Astrocyte (in vitro differentiated cells and primary cell): ENCODE results near the gene TAF6L.

Experiments used
- EZH2 ChIP-seq: IDR thresholded peaks from 2 replicates; pipeline ENCODE4 v1.6.1; 2012; ENCODE audit warnings: mild to moderate bottlenecking, low read length, inconsistent platforms; ENCODE audit not compliant: insufficient read depth
- TF ChIP-seq, protein P1 (sequence below): IDR thresholded peaks from 2 replicates; pipeline ENCODE4 v1.5.1; 2011; ENCODE audit warnings: low read depth, mild to moderate bottlenecking, inconsistent platforms, low read length, moderate library complexity; ENCODE audit not compliant: insufficient read depth

DNA sequence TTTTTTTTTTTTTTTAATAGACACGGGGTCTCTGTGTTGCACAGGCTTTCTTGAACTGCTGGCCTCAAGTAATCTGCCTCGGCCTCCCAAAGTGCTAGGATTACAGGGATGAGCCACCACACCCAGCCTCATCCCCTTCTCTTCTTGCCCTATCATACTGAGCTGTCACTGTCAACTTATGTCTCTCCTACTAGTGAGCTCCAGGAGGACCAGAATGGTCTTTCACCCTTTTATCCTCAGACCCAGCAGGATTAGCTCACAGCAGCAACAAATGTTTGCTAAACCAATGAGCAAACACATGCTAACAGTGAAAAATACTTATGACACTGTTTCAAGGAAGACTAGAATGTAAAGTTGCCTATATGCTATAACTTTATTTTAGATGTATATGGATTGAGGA lies 40.5 kb downstream of the TAF6L start:
- TF ChIP-seq, protein P1, sequence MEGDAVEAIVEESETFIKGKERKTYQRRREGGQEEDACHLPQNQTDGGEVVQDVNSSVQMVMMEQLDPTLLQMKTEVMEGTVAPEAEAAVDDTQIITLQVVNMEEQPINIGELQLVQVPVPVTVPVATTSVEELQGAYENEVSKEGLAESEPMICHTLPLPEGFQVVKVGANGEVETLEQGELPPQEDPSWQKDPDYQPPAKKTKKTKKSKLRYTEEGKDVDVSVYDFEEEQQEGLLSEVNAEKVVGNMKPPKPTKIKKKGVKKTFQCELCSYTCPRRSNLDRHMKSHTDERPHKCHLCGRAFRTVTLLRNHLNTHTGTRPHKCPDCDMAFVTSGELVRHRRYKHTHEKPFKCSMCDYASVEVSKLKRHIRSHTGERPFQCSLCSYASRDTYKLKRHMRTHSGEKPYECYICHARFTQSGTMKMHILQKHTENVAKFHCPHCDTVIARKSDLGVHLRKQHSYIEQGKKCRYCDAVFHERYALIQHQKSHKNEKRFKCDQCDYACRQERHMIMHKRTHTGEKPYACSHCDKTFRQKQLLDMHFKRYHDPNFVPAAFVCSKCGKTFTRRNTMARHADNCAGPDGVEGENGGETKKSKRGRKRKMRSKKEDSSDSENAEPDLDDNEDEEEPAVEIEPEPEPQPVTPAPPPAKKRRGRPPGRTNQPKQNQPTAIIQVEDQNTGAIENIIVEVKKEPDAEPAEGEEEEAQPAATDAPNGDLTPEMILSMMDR: no peak
- TF ChIP-seq EZH2: no peak
